Mucosa of rectum (tissue), 2 donors: Measurements from ENCODE around the gene FMNL1.
A peak's percentile ranks its signal among the peaks of the same experiment; 100 is the strongest.
"Not testable (repeated sequence)": the region's sequence is repeated elsewhere in the genome, so short reads cannot be mapped to it uniquely, and the experiment has no call there.

ENCODE experiments used
- H3K27ac ChIP-seq, 2 donors: one replicate each; pipeline ENCODE4 v1.7.0; 2013; ENCODE audit warnings: inconsistent platforms in 2 of 2, low read depth in 2 of 2, low read length in 2 of 2
- H3K27me3 ChIP-seq, 2 donors: one replicate each; pipeline ENCODE4 v1.7.0; 2013; ENCODE audit warnings: low read length in 2 of 2; ENCODE audit not compliant: control insufficient read depth in 2 of 2, insufficient read depth in 2 of 2
- H3K36me3 ChIP-seq, 2 donors: one replicate each; pipeline ENCODE4 v1.7.0; 2013; ENCODE audit warnings: low read length in 2 of 2; ENCODE audit not compliant: control insufficient read depth in 2 of 2, insufficient read depth in 2 of 2
- H3K4me1 ChIP-seq, 2 donors: one replicate each; pipeline ENCODE4 v1.7.0; 2013; ENCODE audit warnings: low read length in 2 of 2, mild to moderate bottlenecking in 1 of 2; ENCODE audit not compliant: control insufficient read depth in 2 of 2, insufficient read depth in 2 of 2
- H3K4me3 ChIP-seq, 2 donors: one replicate each; pipeline ENCODE4 v1.7.0; 2013; ENCODE audit warnings: low read length in 2 of 2
- H3K9ac ChIP-seq, 2 donors: one replicate each; pipeline ENCODE4 v1.7.0; 2013; ENCODE audit warnings: low read length in 2 of 2, low read depth in 1 of 2, mild to moderate bottlenecking in 1 of 2
- H3K9me3 ChIP-seq, 2 donors: one replicate each; pipeline ENCODE4 v1.7.0; 2013; ENCODE audit warnings: low read length in 2 of 2; ENCODE audit not compliant: control insufficient read depth in 2 of 2
- donor health status: healthy.
- donor health status: Normal muscosa, but diverticular disease.

Gene FMNL1

DNA sequence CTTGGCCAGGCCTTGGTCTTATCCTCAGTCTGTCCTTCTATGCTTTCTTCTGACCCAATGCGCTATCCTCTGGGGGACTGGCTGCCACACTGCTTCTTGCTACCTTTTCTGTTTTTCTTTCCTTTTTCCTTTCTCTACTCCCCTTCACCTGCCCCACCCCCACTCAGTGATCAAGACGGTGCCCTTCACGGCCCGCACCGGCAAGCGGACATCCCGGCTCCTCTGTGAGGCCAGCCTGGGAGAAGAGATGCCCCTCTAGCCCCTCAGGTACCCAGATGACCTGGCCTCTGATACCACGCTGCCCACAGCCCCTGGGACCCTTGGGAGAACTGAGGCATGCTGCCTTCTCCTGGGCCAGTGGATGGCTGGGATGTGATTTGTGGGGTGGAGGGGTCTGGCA, 24.7 kb downstream of the FMNL1 start:
- H3K36me3 ChIP-seq = peaks cover 8 to 18% of the 10 kb centered on the region in 2 donors
- H3K4me3 ChIP-seq = peak overlapping the region in 1 of 2 donors; percentile 73
- H3K4me1 ChIP-seq = peaks cover 21 to 22% of the 10 kb centered on the region in 2 donors
- peak overlapping the region in 1 of 2 donors; percentile 6 for H3K9ac ChIP-seq
- no peak overlapping the region for H3K27ac ChIP-seq
- H3K27me3 ChIP-seq = peaks cover 0 to 3% of the 10 kb centered on the region in 2 donors
- no peaks in the 10 kb centered on the region for H3K9me3 ChIP-seq

DNA sequence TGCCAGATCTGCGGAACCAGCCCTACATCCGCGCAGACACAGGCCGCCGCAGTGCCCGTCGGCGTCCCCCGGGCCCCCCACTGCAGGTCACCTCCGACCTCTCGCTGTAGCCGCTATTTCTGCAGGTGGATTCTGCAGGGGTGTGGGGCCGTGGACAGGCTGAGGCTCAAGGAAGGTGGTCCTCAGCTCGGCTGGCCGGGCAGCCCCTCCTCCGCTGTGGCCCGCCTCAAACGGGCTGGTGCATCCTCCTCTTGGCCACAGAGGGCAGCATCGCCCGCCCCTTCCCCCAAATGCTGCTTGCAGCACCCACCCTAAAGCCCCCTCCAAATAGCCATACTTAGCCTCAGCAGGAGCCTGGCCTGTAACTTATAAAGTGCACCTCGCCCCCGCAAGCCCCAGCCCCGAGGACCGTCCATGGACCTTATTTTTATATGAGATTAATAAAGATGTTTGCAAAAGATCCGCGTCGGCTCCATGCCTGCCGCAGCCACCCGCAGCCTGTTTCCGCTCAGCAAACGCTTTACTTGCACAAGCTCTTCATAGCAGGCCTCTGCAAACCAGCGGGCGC, 25.3 kb downstream of the FMNL1 start:
- H3K9ac ChIP-seq = peak overlapping the region; percentile 61 to 86
- peaks cover 8 to 18% of the 10 kb centered on the region in 2 donors for H3K36me3 ChIP-seq
- peak overlapping the region; percentile 91 to 95 for H3K27ac ChIP-seq
- peak overlapping the region; percentile 73 to 75 for H3K4me3 ChIP-seq
- H3K27me3 ChIP-seq = no peaks in the 10 kb centered on the region
- H3K4me1 ChIP-seq = peaks cover 22 to 25% of the 10 kb centered on the region in 2 donors
- no peaks in the 10 kb centered on the region for H3K9me3 ChIP-seq

DNA sequence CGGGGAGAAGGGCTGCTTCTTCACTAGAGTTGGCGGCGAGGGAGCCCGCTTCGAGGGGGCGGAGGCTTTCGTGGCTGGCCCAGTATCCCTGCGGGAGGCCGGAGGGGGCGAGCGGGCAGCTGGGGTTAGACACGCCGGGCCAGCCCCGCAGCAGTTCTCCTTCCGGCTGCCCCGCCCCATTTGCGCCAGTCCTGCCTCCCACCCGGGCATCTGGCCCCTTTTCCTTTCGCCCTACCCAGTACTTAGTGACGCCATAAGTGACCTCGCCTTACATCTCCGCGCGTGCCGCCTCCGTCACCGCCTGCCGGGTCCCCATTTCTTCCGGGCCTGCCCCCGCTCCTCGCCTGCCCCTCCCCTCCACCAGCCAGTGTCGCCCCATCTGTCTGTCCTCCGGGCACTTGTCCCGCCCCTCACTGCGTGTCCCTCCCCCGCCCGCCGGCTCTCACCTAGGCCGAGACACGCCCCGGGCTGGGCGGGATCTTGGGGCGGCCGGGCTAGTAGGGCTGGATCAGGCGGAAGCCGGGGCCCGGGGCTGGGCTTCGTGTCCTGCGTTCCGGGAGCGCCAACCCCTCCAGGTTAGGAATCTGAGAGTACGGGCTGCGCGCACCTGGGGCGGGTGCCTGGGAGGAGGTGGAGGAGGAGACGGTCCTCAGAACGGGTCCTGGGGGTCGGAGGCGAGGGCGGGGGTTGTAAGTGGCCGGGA, 25.9 kb downstream of the FMNL1 start:
- Histone ChIP-seq H3K27me3 (no peaks in the 10 kb centered on the region), H3K9ac (peak overlapping the region; percentile 86 to 89), H3K36me3 (peaks cover 8 to 14% of the 10 kb centered on the region in 2 donors), H3K4me3 (peak overlapping the region; percentile 73 to 75), H3K4me1 (peaks cover 25 to 30% of the 10 kb centered on the region in 2 donors), H3K27ac (peak overlapping the region; percentile 91 to 95), H3K9me3 (no peaks in the 10 kb centered on the region)

DNA sequence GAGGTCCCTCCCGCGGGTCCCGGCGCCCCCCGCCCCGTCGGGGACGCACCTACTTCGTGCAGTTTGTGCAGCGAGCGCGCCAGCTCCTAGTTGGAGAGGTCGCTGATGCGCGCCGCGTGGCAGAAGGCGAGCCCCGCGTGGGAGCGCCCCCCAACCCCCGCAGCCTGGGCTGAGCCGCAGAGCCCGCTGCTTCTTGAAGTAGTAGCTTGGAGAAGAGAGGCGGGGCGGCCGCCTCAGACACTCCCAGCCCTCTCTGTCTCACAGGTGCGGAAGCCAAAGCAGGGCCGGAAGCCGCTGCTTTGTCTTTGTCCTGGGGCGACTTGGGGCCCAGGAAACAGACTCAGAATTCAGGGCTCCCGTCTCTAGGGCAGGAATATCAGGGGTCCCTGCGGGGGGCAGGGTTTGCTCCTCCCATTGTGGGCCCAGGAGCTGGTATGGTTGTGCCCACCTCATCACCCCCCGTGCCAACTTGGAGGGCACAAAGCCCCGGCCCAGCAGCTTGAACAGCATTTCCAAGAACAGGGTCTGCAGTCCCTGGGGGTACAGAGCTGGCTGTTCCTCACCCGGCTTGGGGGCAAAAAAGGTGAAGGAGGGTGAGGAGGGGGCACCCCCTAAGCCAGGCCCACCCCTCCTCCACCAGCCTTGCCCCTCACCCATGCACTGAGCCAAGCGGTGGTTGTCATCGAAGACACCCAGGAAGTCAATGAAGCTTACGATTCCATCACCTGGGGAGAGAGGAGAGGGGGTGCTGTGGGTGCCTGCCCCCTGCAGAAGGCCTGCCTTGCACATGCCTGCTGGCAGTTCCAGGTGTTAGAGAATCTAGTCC, 26.7 kb downstream of the FMNL1 start:
- peak overlapping the region; percentile 86 to 89 for H3K9ac ChIP-seq
- H3K27me3 ChIP-seq = no peaks in the 10 kb centered on the region
- H3K27ac ChIP-seq = peak overlapping the region; percentile 91 to 95
- H3K4me1 ChIP-seq = peaks cover 27 to 34% of the 10 kb centered on the region in 2 donors
- peaks cover 8 to 14% of the 10 kb centered on the region in 2 donors for H3K36me3 ChIP-seq
- H3K4me3 ChIP-seq = peak overlapping the region; percentile 60 to 73
- no peaks in the 10 kb centered on the region for H3K9me3 ChIP-seq

DNA sequence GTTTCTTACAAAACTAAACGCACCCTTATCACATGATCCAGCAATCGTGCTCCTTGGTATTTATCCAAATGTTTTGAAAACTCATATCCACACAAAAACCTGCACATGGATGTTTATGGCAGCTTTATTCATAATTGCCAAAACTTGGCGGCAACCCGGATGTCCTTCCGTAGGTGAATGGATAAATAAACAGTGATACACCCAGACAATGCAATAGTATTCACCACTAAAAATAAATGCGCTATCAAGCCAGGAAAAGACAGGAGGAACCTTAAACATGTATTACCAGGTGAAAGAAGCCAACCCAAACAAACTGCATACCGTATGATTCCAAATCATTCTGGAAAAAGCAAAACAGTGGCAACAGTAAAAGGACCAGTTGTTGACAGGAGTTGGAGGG, 30.2 kb downstream of the FMNL1 start:
- Histone ChIP-seq H3K36me3 (no peaks in the 10 kb centered on the region), H3K9me3 (no peaks in the 10 kb centered on the region), H3K4me3 (no peak overlapping the region), H3K4me1 (peaks cover 20 to 28% of the 10 kb centered on the region in 2 donors), H3K27me3 (no peaks in the 10 kb centered on the region), H3K9ac (no peak overlapping the region), H3K27ac (peak overlapping the region; percentile 61 to 70)

DNA sequence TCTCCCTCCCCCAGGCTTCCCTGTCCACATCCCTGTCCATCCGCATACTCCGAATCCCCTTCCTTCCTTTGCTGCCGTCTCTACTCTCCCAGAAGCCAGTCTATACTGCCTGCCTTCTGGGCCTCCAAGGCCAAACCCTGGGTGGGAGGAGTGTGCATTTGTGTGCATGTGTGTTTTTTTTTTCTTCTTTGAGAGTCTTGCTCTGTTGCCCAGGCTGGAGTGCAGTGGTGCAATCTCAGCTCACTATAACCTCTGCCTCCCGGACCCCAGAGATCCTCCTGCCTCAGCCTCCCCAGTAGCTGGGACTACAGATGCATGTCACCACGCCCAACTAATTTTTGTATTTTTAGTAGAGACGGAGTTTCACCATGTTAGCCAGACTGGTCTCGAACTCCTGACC, 31.6 kb downstream of the FMNL1 start:
- H3K4me1 ChIP-seq = peaks cover 19 to 25% of the 10 kb centered on the region in 2 donors
- not testable (repeated sequence) for H3K27ac ChIP-seq

DNA sequence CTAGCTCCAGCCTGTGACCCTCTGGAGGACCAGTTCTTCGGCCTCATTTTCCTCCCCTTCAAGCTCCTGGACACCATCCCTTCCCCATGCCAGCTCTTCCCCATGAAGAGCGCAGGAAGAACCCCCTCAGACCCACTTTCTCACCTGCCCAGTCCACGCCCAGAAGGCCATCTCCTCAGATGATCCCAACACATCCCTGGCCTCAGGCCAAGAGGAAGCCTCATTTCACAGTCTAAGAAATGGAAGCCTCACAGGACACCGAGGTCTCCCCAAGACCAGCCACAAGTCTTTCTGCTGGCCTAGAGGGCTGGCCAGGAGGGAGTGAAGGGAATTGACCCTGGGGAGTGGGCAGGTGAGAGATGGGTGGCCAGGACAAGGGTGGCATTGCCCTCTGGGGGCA, 32.2 kb downstream of the FMNL1 start:
- no peak overlapping the region for H3K4me3 ChIP-seq
- H3K27me3 ChIP-seq = no peaks in the 10 kb centered on the region
- H3K9me3 ChIP-seq = no peaks in the 10 kb centered on the region
- peaks cover 14 to 18% of the 10 kb centered on the region in 2 donors for H3K4me1 ChIP-seq
- H3K9ac ChIP-seq = no peak overlapping the region
- no peak overlapping the region for H3K27ac ChIP-seq
- H3K36me3 ChIP-seq = no peaks in the 10 kb centered on the region

More for the DNA sequence above, 31.6 kb downstream of the FMNL1 start:
- H3K9ac ChIP-seq, H3K36me3 ChIP-seq, H3K9me3 ChIP-seq, H3K27me3 ChIP-seq, H3K4me3 ChIP-seq: not testable (repeated sequence)

DNA sequence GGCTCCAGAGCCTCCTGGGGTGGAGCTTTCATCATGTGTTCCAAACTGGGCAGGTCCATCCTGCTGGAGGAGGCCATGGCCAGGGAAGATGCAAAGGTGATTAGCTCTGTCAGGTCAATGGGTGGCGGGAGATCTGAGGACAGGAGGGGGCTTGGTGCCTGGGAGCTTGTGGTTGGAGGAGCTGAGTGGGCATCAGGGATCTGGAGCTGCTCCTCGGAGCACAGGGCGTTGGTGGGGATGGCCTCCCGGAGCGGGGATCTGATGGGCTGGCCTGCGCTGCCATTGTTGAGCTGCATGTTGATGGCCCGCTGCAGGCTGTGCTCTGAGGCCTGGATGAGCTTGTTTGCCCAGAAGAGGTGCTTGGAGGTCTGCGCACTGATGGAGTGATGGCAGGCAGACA, 33.7 kb downstream of the FMNL1 start:
- Histone ChIP-seq H3K4me1 (peaks cover 12 to 17% of the 10 kb centered on the region in 2 donors), H3K4me3 (no peak overlapping the region), H3K9me3 (no peaks in the 10 kb centered on the region), H3K27me3 (no peaks in the 10 kb centered on the region), H3K27ac (no peak overlapping the region), H3K36me3 (no peaks in the 10 kb centered on the region), H3K9ac (no peak overlapping the region)

DNA sequence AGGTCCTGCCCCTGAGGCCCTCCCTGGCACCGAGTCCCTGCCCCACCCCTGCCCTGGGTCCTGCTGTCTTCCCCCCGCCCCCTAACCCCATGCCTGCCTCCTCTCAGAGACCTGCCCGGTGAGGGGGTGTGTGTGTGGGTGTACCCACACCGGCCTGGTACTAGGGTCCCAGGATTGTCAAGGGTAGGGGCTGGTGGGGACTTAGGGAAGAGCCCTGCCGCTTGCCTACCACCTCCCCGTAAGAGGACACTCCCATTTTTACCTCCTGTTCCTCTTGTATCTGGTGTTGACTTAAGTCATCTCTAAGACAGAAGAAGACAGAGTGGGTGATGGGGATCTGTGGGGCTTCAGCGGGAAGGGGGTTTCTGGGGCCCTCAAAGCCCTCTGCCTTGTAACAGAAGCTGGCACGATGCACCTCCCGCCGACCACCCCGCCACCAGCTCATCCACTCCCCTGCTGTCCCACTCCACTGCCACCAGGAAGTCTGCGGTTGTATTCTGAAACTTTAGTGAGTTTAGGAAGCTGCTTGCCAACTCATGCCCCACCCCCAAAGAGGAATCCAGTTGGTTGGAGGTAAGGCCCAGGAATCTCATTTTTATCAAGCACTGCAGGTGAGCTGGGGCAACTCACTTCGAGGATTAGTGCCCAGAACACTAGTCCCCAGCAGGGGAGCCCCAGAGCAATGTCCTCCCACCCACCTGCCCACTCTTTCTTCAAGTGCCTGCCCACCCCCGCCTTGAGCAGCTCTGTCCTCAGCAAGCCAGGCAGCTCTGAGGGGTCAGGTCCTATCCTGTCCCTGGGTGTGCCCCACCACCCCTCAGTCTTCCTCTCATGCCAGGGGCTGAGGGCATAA, 34.7 kb downstream of the FMNL1 start:
- no peak overlapping the region for H3K9ac ChIP-seq
- peaks cover 13 to 18% of the 10 kb centered on the region in 2 donors for H3K4me1 ChIP-seq
- no peaks in the 10 kb centered on the region for H3K36me3 ChIP-seq
- H3K27me3 ChIP-seq = no peaks in the 10 kb centered on the region
- no peaks in the 10 kb centered on the region for H3K9me3 ChIP-seq
- no peak overlapping the region for H3K27ac ChIP-seq
- no peak overlapping the region for H3K4me3 ChIP-seq
